HepG2 (cell line): ENCODE measurements around the gene ZNF284. TPM values are rescaled to one million over a fixed set of nuclear protein-coding genes. Genes with fewer than 3 reads are reported as not detected.

ENCODE experiments used
- BRF2 ChIP-seq: sonication (generic); formaldehyde crosslinking; IDR thresholded peaks from 2 replicates; pipeline ENCODE4 v1.8.1; 2022; ENCODE audit warnings: mild to moderate bottlenecking, missing genetic modification reagents
- CEBPZ ChIP-seq: IDR thresholded peaks from 2 replicates; pipeline ENCODE4 v1.6.1; 2012; ENCODE audit warnings: low read length, improper control_type of control experiment
- FOXA3 ChIP-seq: IDR thresholded peaks from 2 replicates; pipeline ENCODE4 v1.6.1; 2016; ENCODE audit warnings: missing genetic modification reagents, missing compliant biosample characterization
- HNRNPH1 ChIP-seq: fragments of 200-400 bp; formaldehyde crosslinking; optimal IDR thresholded peaks from 2 replicates; pipeline ENCODE3; 2017; ENCODE audit warnings: mild to moderate bottlenecking, low read depth, low read length
- HNRNPL ChIP-seq: fragments of 200-400 bp; formaldehyde crosslinking; IDR thresholded peaks from 2 replicates; pipeline ENCODE4 v1.6.1; 2017; ENCODE audit warnings: mild to moderate bottlenecking, low read depth, low read length
- HOMEZ ChIP-seq: IDR thresholded peaks from 2 replicates; pipeline ENCODE4 v1.6.1; 2016; ENCODE audit warnings: low read depth
- HOXA9 ChIP-seq: sonication (generic); formaldehyde crosslinking; IDR thresholded peaks from 2 replicates; pipeline ENCODE4 v1.8.1; 2022; ENCODE audit warnings: missing genetic modification reagents, mild to moderate bottlenecking, moderate library complexity, borderline replicate concordance
- IKZF5 ChIP-seq: IDR thresholded peaks from 2 replicates; pipeline ENCODE4 v1.6.1; 2018; ENCODE audit warnings: missing genetic modification reagents, mild to moderate bottlenecking, missing compliant biosample characterization
- IRF1 ChIP-seq: sonication (generic); formaldehyde crosslinking; IDR thresholded peaks from 2 replicates; pipeline ENCODE4 v1.4.0; 2020; ENCODE audit warnings: low read depth, mild to moderate bottlenecking, missing genetic modification reagents
- KLF16 ChIP-seq, 2 experiments: sonication (generic) in 1 of 2; formaldehyde crosslinking in 1 of 2; IDR thresholded peaks; 2 replicates each; pipeline versions ENCODE4 v1.6.1 to v1.8.0; 2016 to 2023; ENCODE audit warnings: missing genetic modification reagents in 2 of 2, missing compliant biosample characterization in 1 of 2
- MAFG ChIP-seq: sonication (generic); formaldehyde crosslinking; IDR thresholded peaks from 2 replicates; pipeline ENCODE4 v1.5.1; 2020; ENCODE audit warnings: mild to moderate bottlenecking, missing genetic modification reagents
- MED13 ChIP-seq: sonication (generic); formaldehyde crosslinking; IDR thresholded peaks from 2 replicates; pipeline ENCODE4 v1.5.0; 2020; ENCODE audit warnings: missing genetic modification reagents
- MZF1 ChIP-seq: sonication (generic); formaldehyde crosslinking; IDR thresholded peaks from 2 replicates; pipeline ENCODE4 v1.8.1; 2023; ENCODE audit warnings: mild to moderate bottlenecking, missing genetic modification reagents, borderline replicate concordance
- POLR2G ChIP-seq: fragments of 200-400 bp; formaldehyde crosslinking; IDR thresholded peaks from 2 replicates; pipeline ENCODE4 v1.6.1; 2018; ENCODE audit warnings: mild to moderate bottlenecking, low read depth, low read length, moderate library complexity
- PRPF4 ChIP-seq: fragments of 200-400 bp; formaldehyde crosslinking; IDR thresholded peaks from 2 replicates; pipeline ENCODE4 v1.6.1; 2016; ENCODE audit warnings: low read length, low read depth; ENCODE audit not compliant: poor library complexity, severe bottlenecking
- SIX1 ChIP-seq: sonication (generic); formaldehyde crosslinking; IDR thresholded peaks from 2 replicates; pipeline ENCODE4 v1.4.0; 2020; ENCODE audit warnings: missing genetic modification reagents, borderline replicate concordance
- TMF1 ChIP-seq: sonication (generic); formaldehyde crosslinking; IDR thresholded peaks from 2 replicates; pipeline ENCODE4 v1.8.1; 2022; ENCODE audit warnings: low read depth, missing genetic modification reagents
- ZNF451 ChIP-seq: sonication (generic); formaldehyde crosslinking; IDR thresholded peaks from 2 replicates; pipeline ENCODE4 v1.5.0; 2020; ENCODE audit warnings: mild to moderate bottlenecking, missing genetic modification reagents
- ZNF552 ChIP-seq: sonication (generic); formaldehyde crosslinking; IDR thresholded peaks from 2 replicates; pipeline ENCODE4 v1.9.0; 2022; ENCODE audit warnings: missing genetic modification reagents, mild to moderate bottlenecking, borderline replicate concordance
- ZNF629 ChIP-seq: sonication (generic); formaldehyde crosslinking; conservative IDR thresholded peaks from 2 replicates; pipeline ENCODE4 v1.5.0; 2020; ENCODE audit warnings: missing genetic modification reagents
- ZNF746 ChIP-seq: sonication (generic); formaldehyde crosslinking; IDR thresholded peaks from 2 replicates; pipeline ENCODE4 v1.8.0; 2022; ENCODE audit warnings: mild to moderate bottlenecking, missing genetic modification reagents
- ZNF839 ChIP-seq: sonication (generic); formaldehyde crosslinking; IDR thresholded peaks from 2 replicates; pipeline ENCODE4 v1.4.0; 2020; ENCODE audit warnings: missing genetic modification reagents, mild to moderate bottlenecking, borderline replicate concordance
- polyA plus RNA-seq, 8 experiments: library from polyadenylated mRNA; depleted of rRNA in 3 of 8; stranded (reverse) in 7 of 8; unstranded in 1 of 8; fragments of >200 nt; fragmentation: Illumina TruSeq in 4 of 8; extraction: Trizol in 4 of 8; gene quantifications; 2 replicates each; pipeline versions ENCODE4 v1.2.1 to v1.2.3, GENCODE V29; 2011 to 2016; ENCODE audit warnings: low read depth in 4 of 8, missing spikeins in 1 of 8, mixed read lengths in 1 of 8; ENCODE audit not compliant: insufficient read depth in 1 of 8
- total RNA-seq, 5 experiments: library from RNA; depleted of rRNA; stranded (reverse); fragments of >200 nt; fragmentation: Illumina TruSeq; extraction: Trizol; gene quantifications; 2 replicates each; pipeline ENCODE4 v1.2.3, GENCODE V29; 2016; ENCODE audit warnings: low read depth in 1 of 5

Gene ZNF284
- total and polyA plus RNA-seq, 2 of the 13 experiments (the other 11 are each of a cell fraction or from before 2014, with no cell fraction given): 1.2 to 2.3 TPM

GRCh38 chr19:44051650-44052402, 20.1 kb upstream of the ZNF284 start, which contains the start of gene ZNF223 (continued):
- TF ChIP-seq FOXA3 (CRISPR knock-in tag) (peak; percentile 53), SIX1 (CRISPR knock-in tag) (no peak), ZNF451 (CRISPR knock-in tag) (no peak), BRF2 (no peak), HOMEZ (CRISPR knock-in tag) (no peak), CEBPZ (no peak), PRPF4 (no peak), HNRNPH1 (no peak), IKZF5 (no peak; the same call in 1 of the 2 replicates), ZNF746 (CRISPR knock-in tag) (no peak), MED13 (CRISPR knock-in tag) (no peak), ZNF552 (CRISPR knock-in tag) (no peak), IRF1 (CRISPR knock-in tag) (no peak), MAFG (no peak), MZF1 (CRISPR knock-in tag) (no peak), HNRNPL (no peak), HOXA9 (CRISPR knock-in tag) (no peak), ZNF629 (CRISPR knock-in tag) (no peak), POLR2G (peak; percentile 81), TMF1 (CRISPR knock-in tag) (no peak), KLF16 (CRISPR knock-in tag; IDR thresholded peaks at IDR 0.05) (peak in 1 of 2 experiments; percentile 82; a peak in 1 of 4 replicates), ZNF839 (CRISPR knock-in tag) (no peak)
